Endothelial cell of umbilical vein (primary cell): ENCODE data around the gene C2orf68. TPM values are rescaled to one million over a fixed set of nuclear protein-coding genes. Genes with fewer than 3 reads are reported as not detected.

Experiments used
- BruUV-seq: library from RNA; stranded (reverse); fragments of 400-500 nt; replicated peaks from 2 replicates; lab custom pipeline; 2021; lab: Mats Ljungman, UMichigan
- CTCF ChIA-PET: fragments of 300-600, 350-600 bp; sonication (Branson Sonifier 250); formaldehyde crosslinking; loops from one replicate; lab custom pipeline; 2021; ENCODE audit warnings: antibody characterized with exemption, inconsistent platforms; lab: Charles Lee
- POLR2A ChIA-PET: fragments of 300-600, 350-600 bp; sonication (Branson Sonifier 250); formaldehyde crosslinking; loops from one replicate; lab custom pipeline; 2021; ENCODE audit warnings: antibody characterized with exemption, inconsistent platforms; lab: Charles Lee
- DNase-seq: peaks from one replicate; pipeline ENCODE4 v3.0.0-alpha.2; 2011; ENCODE audit warnings: low read depth, low spot score
- FAIRE-seq: peaks from 2 replicates; lab custom pipeline; 2011; peaks lifted over from hg19 to GRCh38; lab: Jason Lieb, UNC
- H2AFZ ChIP-seq: 2 replicates; pipeline ENCODE4 v1.6.0; 2012; ENCODE audit warnings: low read depth, low read length, control low read depth, inconsistent platforms
- H3K27ac ChIP-seq: 2 replicates; pipeline ENCODE4 v1.5.1; 2011; ENCODE audit warnings: low read depth, mild to moderate bottlenecking, control low read depth, low read length, moderate library complexity; ENCODE audit not compliant: insufficient read depth
- H3K27me3 ChIP-seq, 2 experiments: 2 replicates each; pipeline versions ENCODE4 v1.6.0 to v1.6.1; 2011; ENCODE audit warnings: low read length in 2 of 2, mixed read lengths in 1 of 2; ENCODE audit not compliant: control insufficient read depth in 2 of 2, insufficient read depth in 2 of 2
- H3K36me3 ChIP-seq, 2 experiments: 2 replicates in 1 of 2; 3 replicates in 1 of 2; pipeline ENCODE4 v1.5.1; 2011; ENCODE audit warnings: low read length in 2 of 2, mild to moderate bottlenecking in 1 of 2, moderate library complexity in 1 of 2; ENCODE audit not compliant: control insufficient read depth in 2 of 2, insufficient read depth in 2 of 2; ENCODE audit errors: extremely low read depth in 1 of 2
- H3K4me1 ChIP-seq: 3 replicates; pipeline ENCODE4 v1.5.1; 2011; ENCODE audit warnings: mild to moderate bottlenecking, low read length; ENCODE audit not compliant: control insufficient read depth, insufficient read depth; ENCODE audit errors: extremely low read depth
- H3K4me2 ChIP-seq: 2 replicates; pipeline ENCODE4 v1.6.1; 2011; ENCODE audit warnings: low read length, control low read depth, mixed read lengths; ENCODE audit not compliant: insufficient read depth
- H3K4me3 ChIP-seq, 3 experiments: fragments of 200-600 bp in 1 of 3; sonication (generic), shearing (Covaris generic) in 1 of 3; replicated peaks in 1 of 3; 2 replicates each; pipeline ENCODE4 v1.5.1; 2011 to 2016; ENCODE audit warnings: control low read depth in 3 of 3, low read length in 3 of 3, mild to moderate bottlenecking in 2 of 3, inconsistent platforms in 1 of 3, low read depth in 1 of 3, moderate library complexity in 1 of 3; ENCODE audit not compliant: insufficient read depth in 1 of 3
- H3K79me2 ChIP-seq: 2 replicates; pipeline ENCODE4 v1.6.0; 2012; ENCODE audit warnings: low read length, inconsistent platforms; ENCODE audit not compliant: control insufficient read depth, insufficient read depth
- H3K9ac ChIP-seq: replicated peaks from 2 replicates; pipeline ENCODE3; 2011; ENCODE audit warnings: low read length, control low read depth; ENCODE audit not compliant: insufficient read depth; ENCODE audit errors: extremely low read depth
- H3K9me1 ChIP-seq: replicated peaks from 3 replicates; pipeline ENCODE4 v1.6.0; 2011; ENCODE audit warnings: mild to moderate bottlenecking, low read length; ENCODE audit not compliant: control insufficient read depth, insufficient read depth; ENCODE audit errors: extremely low read depth
- H3K9me3 ChIP-seq: replicated peaks from 2 replicates; pipeline ENCODE4 v1.5.1; 2012; ENCODE audit warnings: low read length, inconsistent platforms; ENCODE audit not compliant: control insufficient read depth, insufficient read depth
- H4K20me1 ChIP-seq: replicated peaks from 2 replicates; pipeline ENCODE3; 2011; ENCODE audit warnings: mild to moderate bottlenecking, low read length; ENCODE audit not compliant: control insufficient read depth, insufficient read depth; ENCODE audit errors: extremely low read depth
- CTCF ChIP-seq, 2 donors: IDR thresholded peaks; 1 replicate in 1 of 2; 2 replicates in 1 of 2; pipeline ENCODE4 v1.5.1; 2011; ENCODE audit warnings: low read length in 2 of 2, mild to moderate bottlenecking in 2 of 2, moderate library complexity in 2 of 2, control low read depth in 1 of 2, inconsistent platforms in 1 of 2, low read depth in 1 of 2; ENCODE audit not compliant: insufficient read depth in 1 of 2; ENCODE audit errors: extremely low read depth in 1 of 2
- EZH2 ChIP-seq: IDR thresholded peaks from 2 replicates; pipeline ENCODE4 v1.6.1; 2012; ENCODE audit warnings: borderline replicate concordance, low read depth, mild to moderate bottlenecking, moderate library complexity, low read length, inconsistent platforms; ENCODE audit not compliant: severe bottlenecking
- FOS ChIP-seq: IDR thresholded peaks from 2 replicates; pipeline ENCODE4 v1.6.1; 2011; ENCODE audit warnings: mild to moderate bottlenecking, low read length, moderate library complexity, borderline replicate concordance; ENCODE audit not compliant: insufficient read depth
- MYC ChIP-seq: IDR thresholded peaks from one replicate; pipeline ENCODE4 v1.6.1; 2011; ENCODE audit warnings: mild to moderate bottlenecking, low read depth, low read length
- POLR2A ChIP-seq: IDR thresholded peaks from 2 replicates; pipeline ENCODE4 v1.6.1; 2012; ENCODE audit warnings: low read depth, mild to moderate bottlenecking, control low read depth, low read length
- POLR2AphosphoS5 ChIP-seq: IDR thresholded peaks from 2 replicates; pipeline ENCODE4 v1.6.1; 2012; ENCODE audit warnings: low read depth, mild to moderate bottlenecking, control low read depth, low read length, moderate library complexity; ENCODE audit not compliant: insufficient read depth
- dilution Hi-C: fragments of 300-500 bp; cut with MboI; formaldehyde crosslinking; loops from one replicate; pipeline ENCODE4 v1.15.0; 2019; ENCODE audit warnings: low sequenced_read_pairs; ENCODE audit not compliant: extremely low pct_ligation_motif_present
- intact Hi-C: fragments of 100-400 bp; cut with micrococcal nuclease; formaldehyde crosslinking; loops from one replicate; pipeline ENCODE4 v1.10.0; 2022
- polyA plus RNA-seq, 4 experiments: library from polyadenylated mRNA; depleted of rRNA in 3 of 4; stranded (reverse) in 3 of 4; unstranded in 1 of 4; fragments of >200 nt; gene quantifications; 2 replicates each; pipeline versions ENCODE4 v1.2.1 to v1.2.3, GENCODE V29; 2011 to 2012; ENCODE audit warnings: missing spikeins in 1 of 4
- total RNA-seq: library from RNA; stranded (reverse); gene quantifications from 2 replicates; pipeline ENCODE4 v1.2.3, GENCODE V29; 2021
- TF ChIP-seq, protein P1 (sequence below): IDR thresholded peaks from 2 replicates; pipeline ENCODE4 v1.6.1; 2011; ENCODE audit not compliant: insufficient read depth, insufficient read length

The C2orf68 gene
- total and polyA plus RNA-seq, 2 donors (not counting 3 experiments of a cell fraction or from before 2014, with no cell fraction given) = 17.4 to 27.4 TPM

GRCh38 chr2:85600235-85600575, 11.7 kb downstream of the C2orf68 start:
- Histone ChIP-seq H3K4me2 (no peak overlapping the region), H3K9me3 (no peaks in the 10 kb centered on the region), H3K9me1 (no peaks in the 10 kb centered on the region), H3K36me3 (peaks cover 0 to 29% of the 10 kb centered on the region in 2 experiments), H3K27ac (no peak overlapping the region), H3K27me3 (no peaks in the 10 kb centered on the region), H4K20me1 (no peaks in the 10 kb centered on the region), H3K79me2 (peaks cover 19% of the 10 kb centered on the region), H3K4me3 (no peak overlapping the region), H3K4me1 (peaks cover 16% of the 10 kb centered on the region), H3K9ac (no peak overlapping the region), H2AFZ (no peak overlapping the region)
- ChIA-PET CTCF (interaction anchor here (0.7 to 2.3 kb wide), 3 partner anchors 10 to 13 kb away, joined by 3 to 8 read pairs (median 5); partner anchors contain the start of gene C2orf68), POLR2A (interaction anchor here (0.8 kb wide), 1 partner anchor 13 kb away, joined by 3 read pairs; no protein-coding TSS in a partner anchor)
- BruUV-seq = no TSS peak
- no peak for TF ChIP-seq FOS
- intact Hi-C loops (loop anchor here (5.0 kb wide), 1 partner anchor 178 kb away; no protein-coding TSS in a partner anchor), dilution Hi-C loops (no loop called here)
- FAIRE-seq (no peak), DNase-seq (no peak)

GRCh38 chr2:85599468-85600234, 12.2 kb downstream of the C2orf68 start:
- DNase-seq (no peak), FAIRE-seq (no peak)
- H3K4me2 ChIP-seq = no peak overlapping the region
- no peak overlapping the region for H3K27ac ChIP-seq
- H3K4me1 ChIP-seq = peaks cover 17% of the 10 kb centered on the region
- intact Hi-C loops = loop anchor here (5.0 kb wide), 1 partner anchor 177 kb away; no protein-coding TSS in a partner anchor
- no peaks in the 10 kb centered on the region for H4K20me1 ChIP-seq
- ChIA-PET POLR2A (interaction anchor here (0.8 kb wide), 1 partner anchor 12 kb away, joined by 3 read pairs; no protein-coding TSS in a partner anchor), CTCF (interaction anchor here (0.7 to 2.3 kb wide), 2 partner anchors 9 to 12 kb away, joined by 3 to 8 read pairs; no protein-coding TSS in a partner anchor)
- H3K9me3 ChIP-seq = no peaks in the 10 kb centered on the region
- H3K9ac ChIP-seq = no peak overlapping the region
- H2AFZ ChIP-seq = no peak overlapping the region
- no TSS peak for BruUV-seq
- TF ChIP-seq POLR2A = no peak
- TF ChIP-seq, protein P1, sequence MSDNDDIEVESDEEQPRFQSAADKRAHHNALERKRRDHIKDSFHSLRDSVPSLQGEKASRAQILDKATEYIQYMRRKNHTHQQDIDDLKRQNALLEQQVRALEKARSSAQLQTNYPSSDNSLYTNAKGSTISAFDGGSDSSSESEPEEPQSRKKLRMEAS = no peak
- no peak for TF ChIP-seq EZH2
- TF ChIP-seq POLR2AphosphoS5 = no peak
- no peak for TF ChIP-seq CTCF (IDR thresholded peaks at IDR 0.05; ENCODE audit: extremely low read depth in 1 of 2, insufficient read depth in 1 of 2, low read depth in 1 of 2, low read length in 2 of 2)
- TF ChIP-seq FOS = no peak
- no peak for TF ChIP-seq MYC
- peaks cover 19% of the 10 kb centered on the region for H3K79me2 ChIP-seq
- H3K4me3 ChIP-seq = no peak overlapping the region
- H3K27me3 ChIP-seq = no peaks in the 10 kb centered on the region
- dilution Hi-C loops = no loop called here
- peaks cover 0 to 29% of the 10 kb centered on the region in 2 experiments for H3K36me3 ChIP-seq
- H3K9me1 ChIP-seq = no peaks in the 10 kb centered on the region
